GM19035 (cell line): ENCODE results near the gene NTRK1.

ENCODE experiments used
- ATAC-seq: cut with Tn5 transposase; IDR thresholded peaks from one replicate; pipeline ENCODE4 v1.9.1; 2021; ENCODE audit not compliant: unreplicated experiment

The NTRK1 gene

GRCh38 chr1:156895927-156896326, 35.3 kb downstream of the NTRK1 start:
- no peak for ATAC-seq

- ATAC-seq: no peak
Observed at GRCh38 chr1:156896490-156897033, 35.9 kb downstream of the NTRK1 start.

- no peak for ATAC-seq
Observed at GRCh38 chr1:156897078-156897825, 36.6 kb downstream of the NTRK1 start.

GRCh38 chr1:156898161-156898566, 37.5 kb downstream of the NTRK1 start:
- no peak for ATAC-seq

- ATAC-seq: no peak
Observed at GRCh38 chr1:156898971-156899664, 38.5 kb downstream of the NTRK1 start.

DNA sequence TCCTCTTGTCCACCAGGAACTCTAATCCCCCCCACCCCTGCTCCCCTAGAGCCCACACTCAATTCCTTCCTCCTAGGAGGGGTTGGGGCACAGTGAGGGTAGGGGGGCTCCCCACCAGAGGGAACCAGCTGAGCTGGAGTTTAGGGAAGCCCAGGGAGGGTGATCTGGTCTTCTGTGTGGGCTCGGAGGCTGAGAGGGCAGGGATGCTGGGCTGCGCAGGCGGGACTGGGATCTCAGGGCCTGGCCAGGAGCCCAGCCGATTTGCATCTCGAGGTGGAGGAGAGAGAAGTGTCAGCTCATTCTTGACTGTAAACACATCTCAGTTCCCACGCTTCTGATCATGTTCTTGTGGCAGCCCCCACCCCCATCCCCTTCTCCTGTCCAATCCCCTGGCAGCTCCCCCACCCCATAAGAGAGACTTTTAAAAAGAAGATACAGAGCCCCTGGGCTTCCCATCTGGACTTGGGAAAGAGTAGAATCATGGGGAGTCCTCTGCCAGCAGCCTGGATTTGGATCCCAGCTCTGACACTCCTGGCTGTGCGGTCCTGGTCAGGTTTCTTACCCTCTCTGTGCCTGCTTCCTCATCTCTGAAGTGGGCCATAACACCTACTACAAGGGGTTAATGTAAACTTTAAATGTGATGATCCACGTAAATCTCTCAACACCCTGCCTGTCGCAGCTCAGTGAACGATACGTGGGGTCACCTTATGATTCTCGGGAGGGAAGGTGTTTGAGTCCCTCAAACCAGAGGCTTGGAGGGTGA, 39.5 kb downstream of the NTRK1 start:
- ATAC-seq: no peak

- no peak for ATAC-seq
Observed at GRCh38 chr1:156900896-156901589, 40.4 kb downstream of the NTRK1 start.

GRCh38 chr1:156901590-156901900, 40.9 kb downstream of the NTRK1 start:
- no peak for ATAC-seq

GRCh38 chr1:156901966-156902915, 41.6 kb downstream of the NTRK1 start:
- no peak for ATAC-seq

- ATAC-seq: no peak
Observed at GRCh38 chr1:156903328-156904091, 42.8 kb downstream of the NTRK1 start.

DNA sequence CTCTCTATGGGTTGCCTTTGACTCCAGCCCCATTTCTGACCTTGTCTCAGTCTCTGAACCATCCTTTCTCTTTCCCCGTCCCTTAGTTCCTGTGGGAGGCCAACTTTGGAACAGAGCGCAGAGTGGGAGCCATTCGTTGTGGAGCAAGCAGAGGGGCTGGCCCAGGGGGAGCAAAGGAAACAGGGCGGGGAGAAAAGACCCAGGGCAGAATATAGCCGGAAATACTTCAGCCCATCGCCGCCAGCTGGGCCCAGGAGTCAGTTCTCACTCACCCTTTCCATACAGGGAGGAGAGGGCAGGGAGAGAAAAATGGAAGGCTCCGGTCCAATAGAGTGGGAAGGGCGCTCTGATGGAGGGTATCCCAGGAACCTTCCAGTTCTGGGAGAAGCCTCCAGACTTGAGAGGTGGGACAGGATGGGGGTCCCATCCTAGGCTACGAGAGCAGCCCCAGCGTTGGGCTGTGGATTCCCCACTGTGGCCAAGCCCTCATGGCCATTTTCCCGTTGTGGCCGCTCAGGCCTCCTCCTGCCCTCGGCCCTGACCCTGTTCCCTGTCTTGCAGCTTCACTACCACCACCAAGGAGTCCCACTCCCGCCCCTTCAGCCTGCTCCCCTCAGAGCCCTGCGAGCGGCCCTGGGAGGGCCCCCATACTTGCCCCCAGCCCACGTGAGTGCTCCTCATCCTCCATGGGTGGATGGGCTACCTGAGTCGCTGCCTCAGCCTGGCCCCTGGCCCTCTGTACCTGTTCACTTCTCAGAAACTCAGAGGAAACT, 43.7 kb downstream of the NTRK1 start:
- ATAC-seq: no peak

DNA sequence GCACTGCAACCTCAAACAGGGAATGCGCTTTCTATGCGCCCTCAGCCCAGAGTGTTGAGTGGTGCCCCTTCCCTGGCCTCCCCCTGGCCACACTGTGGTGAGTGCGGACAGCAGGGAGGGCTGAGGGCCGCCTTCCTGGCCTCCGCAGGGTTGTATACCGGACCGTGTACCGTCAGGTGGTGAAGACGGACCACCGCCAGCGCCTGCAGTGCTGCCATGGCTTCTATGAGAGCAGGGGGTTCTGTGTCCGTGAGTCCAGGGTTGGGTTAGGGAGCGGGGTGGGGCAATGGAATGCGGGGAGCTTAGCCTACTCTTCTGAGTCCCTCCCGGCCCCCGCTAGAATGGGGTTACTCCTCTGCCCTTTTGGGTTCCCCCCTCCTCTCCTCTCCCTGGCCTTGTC, 44.5 kb downstream of the NTRK1 start:
- no peak for ATAC-seq

DNA sequence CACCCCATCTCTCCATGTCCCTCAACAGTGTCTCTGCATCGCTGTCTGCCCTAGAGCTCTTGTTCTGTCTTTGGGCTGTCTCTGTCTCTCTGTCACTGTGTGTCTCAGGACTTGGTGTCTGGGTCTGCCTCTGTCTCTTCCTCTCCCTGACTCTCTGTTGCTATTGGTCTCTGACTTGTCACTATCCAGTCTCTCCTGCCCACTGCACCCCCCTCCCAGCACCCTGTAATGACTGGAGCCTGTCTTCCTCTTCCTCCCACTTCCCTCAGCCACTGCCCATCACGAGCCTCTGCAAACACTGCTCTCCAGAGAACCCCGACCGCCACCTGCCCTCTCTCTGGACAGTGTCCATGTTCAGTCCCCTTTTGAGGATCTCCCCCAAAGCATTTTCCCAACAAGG, 45.0 kb downstream of the NTRK1 start:
- ATAC-seq: no peak

DNA sequence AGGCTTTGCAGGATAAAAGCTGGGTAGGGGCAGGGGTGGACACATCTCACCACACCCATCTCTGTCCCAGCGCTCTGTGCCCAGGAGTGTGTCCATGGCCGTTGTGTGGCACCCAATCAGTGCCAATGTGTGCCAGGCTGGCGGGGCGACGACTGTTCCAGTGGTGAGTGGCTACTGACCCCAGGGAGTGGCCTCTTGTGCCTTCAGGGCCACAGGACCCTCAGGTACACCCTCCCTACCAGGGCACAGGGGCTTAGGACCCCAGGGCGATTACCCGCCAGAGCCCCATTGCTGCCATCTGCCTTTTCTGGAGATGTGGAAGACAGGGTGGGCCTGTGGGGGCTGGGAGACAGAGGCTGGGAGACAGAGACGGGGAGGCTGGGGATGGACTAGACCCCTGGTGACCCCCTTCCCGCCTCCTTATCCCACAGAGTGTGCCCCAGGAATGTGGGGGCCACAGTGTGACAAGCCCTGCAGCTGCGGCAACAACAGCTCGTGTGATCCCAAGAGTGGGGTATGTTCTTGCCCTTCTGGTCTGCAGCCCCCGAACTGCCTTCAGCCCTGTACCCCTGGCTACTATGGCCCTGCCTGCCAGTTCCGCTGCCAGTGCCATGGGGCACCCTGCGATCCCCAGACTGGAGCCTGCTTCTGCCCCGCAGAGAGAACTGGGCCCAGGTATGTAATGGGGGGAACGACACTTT, 45.7 kb downstream of the NTRK1 start:
- ATAC-seq: no peak

DNA sequence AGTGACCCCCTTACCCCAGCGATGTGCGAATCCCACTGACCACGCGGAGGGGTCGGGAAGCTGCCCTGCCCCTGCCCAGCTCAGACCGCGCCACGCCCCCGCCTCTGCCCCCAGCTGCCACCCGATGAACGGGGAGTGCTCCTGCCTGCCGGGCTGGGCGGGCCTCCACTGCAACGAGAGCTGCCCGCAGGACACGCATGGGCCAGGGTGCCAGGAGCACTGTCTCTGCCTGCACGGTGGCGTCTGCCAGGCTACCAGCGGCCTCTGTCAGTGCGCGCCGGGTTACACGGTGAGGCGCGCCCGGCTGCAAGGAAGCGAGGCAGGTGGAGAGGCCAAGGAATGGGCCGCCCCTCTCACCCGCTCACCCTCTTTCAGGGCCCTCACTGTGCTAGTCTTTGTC, 47.9 kb downstream of the NTRK1 start:
- no peak for ATAC-seq

- no peak for ATAC-seq
Observed at GRCh38 chr1:156908955-156909354, 48.3 kb downstream of the NTRK1 start.

GRCh38 chr1:156909671-156910070, 49.0 kb downstream of the NTRK1 start:
- ATAC-seq: no peak

DNA sequence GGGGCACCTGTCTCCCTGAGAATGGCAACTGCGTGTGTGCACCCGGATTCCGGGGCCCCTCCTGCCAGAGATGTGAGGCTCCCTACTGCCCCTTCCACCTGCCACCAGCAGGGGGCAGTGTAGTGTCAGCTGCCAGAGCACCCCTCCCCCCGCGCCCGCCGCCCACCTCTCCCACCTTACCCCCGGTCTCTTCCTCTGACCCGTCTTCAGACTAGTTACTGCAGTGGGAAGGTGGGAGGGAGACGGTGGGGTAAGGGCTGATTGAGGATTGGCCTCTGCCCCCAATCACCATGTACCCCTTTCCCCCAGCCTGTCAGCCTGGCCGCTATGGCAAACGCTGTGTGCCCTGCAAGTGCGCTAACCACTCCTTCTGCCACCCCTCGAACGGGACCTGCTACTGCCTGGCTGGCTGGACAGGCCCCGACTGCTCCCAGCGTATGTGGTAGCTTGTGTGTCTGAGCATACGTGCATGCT, 49.7 kb downstream of the NTRK1 start:
- ATAC-seq: no peak
